GM10266 (cell line): Measurements from ENCODE around the gene CCL4L2.
A peak's percentile ranks its signal among the peaks of the same experiment; 100 is the strongest.
"Not testable (repeated sequence)": the region's sequence is repeated elsewhere in the genome, so short reads cannot be mapped to it uniquely, and the experiment has no call there.

Source experiments
- DNase-seq: peaks from one replicate; pipeline ENCODE4 v3.0.0; 2012; ENCODE audit errors: extremely low spot score
- TF ChIP-seq, protein P1 (sequence below): IDR thresholded peaks from 2 replicates; pipeline ENCODE4 v1.5.1; 2012; ENCODE audit warnings: mild to moderate bottlenecking, low read depth; ENCODE audit not compliant: control insufficient read depth, insufficient read depth; ENCODE audit errors: missing control alignments

The CCL4L2 gene

DNA sequence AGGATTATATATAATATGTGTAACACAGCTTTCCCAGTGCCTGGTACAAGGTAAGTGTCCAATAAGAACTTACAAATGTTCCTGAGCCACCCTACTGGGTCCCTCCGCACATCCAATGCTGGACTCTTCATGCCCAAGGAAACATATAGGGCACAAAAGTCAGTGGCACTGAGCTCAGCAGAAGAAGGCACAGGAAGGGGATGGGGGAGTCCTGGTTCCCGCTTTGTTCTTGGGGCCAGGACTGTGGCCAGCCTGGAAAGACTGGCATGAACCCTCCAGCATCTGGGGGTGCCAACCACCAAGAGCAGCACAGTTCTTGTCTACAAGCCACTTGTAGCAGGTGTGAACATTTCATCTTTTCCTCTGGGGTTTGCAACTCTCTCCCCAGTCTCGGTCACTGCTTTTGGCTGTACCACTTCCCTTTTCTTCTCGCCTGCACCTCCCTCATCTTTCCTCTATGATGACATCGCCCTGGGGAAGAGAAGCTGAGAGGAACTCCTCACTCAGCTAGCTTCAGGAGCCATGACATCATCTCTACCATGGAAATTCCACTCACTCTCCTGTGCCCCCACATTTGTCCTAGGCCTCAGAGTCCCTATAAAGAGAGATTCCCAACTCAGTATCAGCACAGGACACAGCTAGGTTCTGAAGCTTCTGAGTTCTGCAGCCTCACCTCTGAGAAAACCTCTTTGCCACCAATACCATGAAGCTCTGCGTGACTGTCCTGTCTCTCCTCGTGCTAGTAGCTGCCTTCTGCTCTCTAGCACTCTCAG, at the start of gene CCL4L2:
TSS of gene CCL4L2 (plus strand) at position 625 of the 773 bp plus-strand sequence.
- DNase-seq, result not testable (repeated sequence)

DNA sequence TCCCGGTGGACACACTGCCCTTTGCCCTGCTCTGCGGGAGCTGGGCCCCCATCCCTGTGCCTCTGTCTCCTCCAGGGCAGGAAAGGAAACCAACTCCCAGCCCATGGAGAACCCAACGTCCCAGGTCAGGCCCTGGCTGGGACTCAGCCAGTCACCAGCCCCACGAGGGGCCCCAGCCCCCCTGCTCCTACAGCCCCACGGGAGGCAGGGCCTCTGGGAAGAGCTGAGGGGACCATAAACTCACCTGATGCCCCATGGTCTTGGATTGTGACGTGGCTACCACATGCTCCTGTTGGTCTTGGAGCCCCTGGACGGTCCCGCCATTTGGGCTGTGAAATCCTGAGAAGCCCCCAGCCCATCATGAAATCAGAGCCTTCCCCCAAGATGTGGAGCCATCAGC, 42.0 kb upstream of the CCL4L2 start:
- not testable (repeated sequence) for DNase-seq

DNA sequence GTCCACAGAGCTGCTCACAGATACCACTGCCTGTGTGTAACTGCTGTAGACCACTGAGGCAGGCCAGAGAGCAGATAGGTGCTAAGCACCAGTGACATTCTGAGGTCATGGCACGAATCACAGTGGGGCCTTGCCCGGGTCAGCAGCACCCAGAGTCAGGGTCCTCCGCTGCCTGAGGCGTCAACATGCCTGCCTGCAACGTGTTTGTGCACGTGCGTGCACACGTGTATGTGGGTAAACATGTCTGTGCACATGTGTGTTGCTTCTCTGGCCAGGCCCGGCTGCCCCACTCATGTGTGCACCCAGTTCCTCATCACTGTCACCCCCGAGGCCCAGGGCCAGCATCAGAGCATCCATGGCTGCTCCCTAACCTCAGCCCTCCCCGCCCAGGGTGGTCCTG, 34.3 kb upstream of the CCL4L2 start, which contains the start of gene TBC1D3B:
TSS of gene TBC1D3B (minus strand) at position 101 of the 400 bp plus-strand sequence. CDS start 1,586 bp downstream, outside the sequence.
- not testable (repeated sequence) for DNase-seq

DNA sequence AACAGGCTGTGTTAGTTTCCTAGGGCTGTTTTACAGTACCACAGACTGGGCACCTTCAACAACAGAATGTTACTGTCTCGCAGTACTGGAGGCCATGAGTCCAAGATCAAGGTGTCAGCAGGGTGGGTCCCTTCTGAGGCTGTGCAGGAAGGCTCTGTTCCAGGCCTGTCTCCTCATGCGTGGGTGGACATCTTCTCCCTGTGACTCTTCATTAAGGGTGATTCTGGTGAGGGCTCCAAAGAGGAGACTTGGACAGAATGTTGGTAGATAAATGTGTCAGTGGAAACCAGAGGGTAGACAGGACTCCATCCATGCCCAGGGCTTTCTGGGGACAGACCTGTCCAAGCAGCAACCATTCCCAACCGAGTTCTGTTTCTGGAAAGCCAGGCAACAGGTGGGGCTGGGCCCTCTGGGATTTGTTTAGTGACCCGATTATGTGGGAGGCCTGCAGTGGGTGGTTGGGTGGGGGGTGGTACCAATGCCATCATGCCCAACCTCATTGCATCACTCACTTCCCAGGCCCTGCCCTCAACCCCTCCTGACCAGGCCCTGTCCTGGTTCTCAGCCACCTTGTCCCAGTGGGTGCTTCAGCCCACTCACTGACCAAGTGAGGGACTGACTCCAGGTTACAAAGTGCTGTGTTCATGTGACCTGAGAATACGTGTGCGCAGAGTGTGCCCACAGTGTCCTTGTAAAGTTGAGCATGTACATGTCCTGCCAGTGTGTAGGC, 29.3 kb upstream of the CCL4L2 start:
- not testable (repeated sequence) for DNase-seq

DNA sequence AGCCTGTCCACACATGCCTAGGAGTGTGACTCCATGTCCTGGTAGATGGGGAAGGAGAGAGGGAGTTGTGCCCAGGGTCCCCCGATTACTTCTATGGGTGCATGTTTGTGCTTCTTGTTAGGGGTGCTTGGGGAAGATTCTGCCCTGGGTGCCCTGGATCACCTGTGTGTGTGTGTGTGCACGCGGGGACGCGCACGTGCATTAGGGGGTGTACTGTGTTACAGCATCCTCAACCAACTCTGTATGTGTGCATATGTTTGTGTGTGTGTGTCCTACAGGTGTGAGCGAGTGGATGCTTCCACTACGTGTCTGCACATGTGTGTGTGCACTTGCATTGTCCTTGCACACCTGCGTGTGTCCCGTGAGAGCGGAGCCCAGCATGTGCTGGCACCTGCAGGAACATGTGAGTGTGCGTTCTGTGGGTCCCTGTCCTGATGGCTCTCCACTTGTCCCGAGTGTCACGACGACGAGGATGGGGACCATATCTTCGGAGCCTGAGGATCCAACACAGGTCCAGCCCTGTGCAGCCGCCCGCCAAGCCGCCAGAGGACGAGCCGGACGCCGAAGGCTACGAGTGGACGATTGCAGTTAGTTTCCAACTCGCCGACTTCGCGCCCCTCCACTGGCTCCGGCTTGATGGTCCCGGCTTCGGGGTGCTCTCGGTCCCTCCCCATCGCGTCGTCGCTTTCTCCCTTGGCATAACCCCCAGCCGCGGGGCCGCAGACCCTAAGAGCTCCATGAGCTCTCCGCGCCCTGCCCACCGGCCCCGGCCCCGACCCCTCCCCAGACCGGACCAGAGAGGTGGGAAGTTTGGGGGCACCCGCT, 28.5 kb upstream of the CCL4L2 start:
- TF ChIP-seq, protein P1, sequence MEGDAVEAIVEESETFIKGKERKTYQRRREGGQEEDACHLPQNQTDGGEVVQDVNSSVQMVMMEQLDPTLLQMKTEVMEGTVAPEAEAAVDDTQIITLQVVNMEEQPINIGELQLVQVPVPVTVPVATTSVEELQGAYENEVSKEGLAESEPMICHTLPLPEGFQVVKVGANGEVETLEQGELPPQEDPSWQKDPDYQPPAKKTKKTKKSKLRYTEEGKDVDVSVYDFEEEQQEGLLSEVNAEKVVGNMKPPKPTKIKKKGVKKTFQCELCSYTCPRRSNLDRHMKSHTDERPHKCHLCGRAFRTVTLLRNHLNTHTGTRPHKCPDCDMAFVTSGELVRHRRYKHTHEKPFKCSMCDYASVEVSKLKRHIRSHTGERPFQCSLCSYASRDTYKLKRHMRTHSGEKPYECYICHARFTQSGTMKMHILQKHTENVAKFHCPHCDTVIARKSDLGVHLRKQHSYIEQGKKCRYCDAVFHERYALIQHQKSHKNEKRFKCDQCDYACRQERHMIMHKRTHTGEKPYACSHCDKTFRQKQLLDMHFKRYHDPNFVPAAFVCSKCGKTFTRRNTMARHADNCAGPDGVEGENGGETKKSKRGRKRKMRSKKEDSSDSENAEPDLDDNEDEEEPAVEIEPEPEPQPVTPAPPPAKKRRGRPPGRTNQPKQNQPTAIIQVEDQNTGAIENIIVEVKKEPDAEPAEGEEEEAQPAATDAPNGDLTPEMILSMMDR, result no peak

DNA sequence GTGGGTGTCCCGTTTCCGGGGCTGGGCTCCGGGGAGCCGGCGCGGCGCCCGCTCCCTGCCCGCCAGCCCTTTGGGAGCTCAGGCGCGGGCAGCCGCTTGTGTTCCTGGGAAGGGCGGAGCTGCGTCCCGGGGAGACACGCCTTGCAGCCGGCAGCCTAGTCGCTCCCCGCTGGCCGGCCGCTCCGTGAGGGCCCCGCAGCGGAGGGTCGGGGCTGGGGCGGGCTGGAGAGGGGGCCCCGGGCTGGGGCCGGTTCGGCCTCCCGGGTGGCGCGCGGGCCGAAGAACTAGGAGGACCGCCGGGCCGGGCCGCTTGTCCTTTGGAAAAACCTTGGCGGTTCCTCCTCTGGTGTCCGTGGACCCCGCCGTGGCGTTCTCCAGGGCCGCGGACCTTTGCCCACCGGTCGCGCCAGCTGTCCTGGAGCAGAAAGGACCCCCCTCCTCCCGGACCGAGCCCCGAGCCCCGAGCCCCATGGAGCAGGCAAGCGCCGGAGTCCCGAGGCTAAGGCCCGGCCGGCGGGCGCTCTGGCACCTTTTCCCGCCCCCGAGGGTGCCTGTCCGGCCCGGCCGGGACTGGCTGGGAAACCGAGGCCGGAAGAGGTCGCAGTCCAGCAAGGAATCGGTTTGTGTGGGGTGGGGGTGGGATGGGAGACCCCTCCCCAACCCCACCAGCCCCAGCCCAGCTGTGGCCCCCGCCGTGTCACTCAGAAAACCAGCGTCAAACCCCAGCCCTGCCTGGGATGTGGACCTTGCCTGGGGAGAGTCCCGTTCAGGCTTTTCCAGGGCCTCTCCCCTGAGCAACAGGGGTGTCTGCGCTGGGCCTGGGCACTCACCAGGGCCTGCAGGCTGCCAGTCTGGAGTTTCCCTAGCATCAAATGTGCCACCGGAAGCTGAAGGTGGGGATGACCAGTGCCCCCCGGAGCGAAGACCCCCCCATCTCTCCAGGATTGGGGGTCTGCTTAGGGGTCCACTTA, 27.6 kb upstream of the CCL4L2 start:
- DNase-seq, result peak; percentile 65
- TF ChIP-seq, protein P1, result peak; percentile 13

More for the DNA sequence above, 28.5 kb upstream of the CCL4L2 start:
- no peak for DNase-seq

DNA sequence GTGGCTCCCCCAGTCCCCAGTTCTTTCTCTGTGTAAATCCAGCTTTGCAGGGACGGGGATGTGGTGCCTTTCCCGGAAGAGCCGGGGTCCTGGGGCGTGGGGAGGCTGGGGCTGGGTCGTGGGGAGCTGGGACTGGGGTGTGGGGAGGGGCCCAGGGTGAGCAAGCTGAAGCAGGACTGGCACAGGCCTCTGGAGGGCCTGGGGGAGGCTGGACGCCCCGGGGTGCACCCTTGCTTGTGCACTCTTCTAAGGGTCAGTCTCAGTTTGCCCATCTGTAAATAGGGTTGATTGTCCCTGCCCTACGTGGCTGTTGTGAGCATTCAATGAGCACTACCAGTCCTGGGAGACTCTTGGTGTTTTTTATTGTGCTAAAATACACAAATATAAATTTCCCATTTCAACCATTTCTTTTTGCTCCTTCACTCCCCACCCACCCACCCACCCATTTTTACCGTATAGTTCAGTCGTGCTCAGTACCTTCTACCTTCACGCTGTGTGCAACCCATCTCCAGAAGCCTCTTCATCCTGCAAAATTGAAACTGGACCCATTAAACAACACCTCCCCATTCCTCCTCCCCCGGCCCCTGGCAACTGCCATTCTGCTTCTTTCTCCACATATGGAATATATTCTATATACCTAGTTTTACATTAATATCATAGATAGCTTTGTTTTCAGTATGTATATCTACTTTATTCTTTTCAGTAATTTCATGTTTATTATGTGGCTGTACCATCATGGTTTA, 26.7 kb upstream of the CCL4L2 start:
- TF ChIP-seq, protein P1, result no peak
- no peak for DNase-seq

DNA sequence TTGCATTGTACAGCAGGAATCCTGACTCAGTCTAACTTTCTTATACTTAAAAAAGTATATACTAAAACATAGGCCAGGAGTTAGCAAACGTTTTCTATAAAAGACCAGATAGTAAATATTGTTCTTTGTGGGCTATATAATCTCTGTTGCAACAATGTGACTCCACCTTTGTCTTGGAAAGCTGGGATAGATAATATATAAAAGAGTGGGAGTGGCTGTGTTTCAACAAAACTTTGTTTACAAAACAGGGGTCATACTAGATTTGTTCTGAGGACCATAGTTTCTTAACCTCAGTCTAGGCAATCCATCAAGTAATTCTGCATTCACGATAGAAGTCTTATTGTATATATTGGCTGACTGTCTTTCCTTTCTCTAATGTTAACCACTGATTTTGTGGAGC, 25.4 kb upstream of the CCL4L2 start:
- DNase-seq, result no peak
- TF ChIP-seq, protein P1, result no peak

DNA sequence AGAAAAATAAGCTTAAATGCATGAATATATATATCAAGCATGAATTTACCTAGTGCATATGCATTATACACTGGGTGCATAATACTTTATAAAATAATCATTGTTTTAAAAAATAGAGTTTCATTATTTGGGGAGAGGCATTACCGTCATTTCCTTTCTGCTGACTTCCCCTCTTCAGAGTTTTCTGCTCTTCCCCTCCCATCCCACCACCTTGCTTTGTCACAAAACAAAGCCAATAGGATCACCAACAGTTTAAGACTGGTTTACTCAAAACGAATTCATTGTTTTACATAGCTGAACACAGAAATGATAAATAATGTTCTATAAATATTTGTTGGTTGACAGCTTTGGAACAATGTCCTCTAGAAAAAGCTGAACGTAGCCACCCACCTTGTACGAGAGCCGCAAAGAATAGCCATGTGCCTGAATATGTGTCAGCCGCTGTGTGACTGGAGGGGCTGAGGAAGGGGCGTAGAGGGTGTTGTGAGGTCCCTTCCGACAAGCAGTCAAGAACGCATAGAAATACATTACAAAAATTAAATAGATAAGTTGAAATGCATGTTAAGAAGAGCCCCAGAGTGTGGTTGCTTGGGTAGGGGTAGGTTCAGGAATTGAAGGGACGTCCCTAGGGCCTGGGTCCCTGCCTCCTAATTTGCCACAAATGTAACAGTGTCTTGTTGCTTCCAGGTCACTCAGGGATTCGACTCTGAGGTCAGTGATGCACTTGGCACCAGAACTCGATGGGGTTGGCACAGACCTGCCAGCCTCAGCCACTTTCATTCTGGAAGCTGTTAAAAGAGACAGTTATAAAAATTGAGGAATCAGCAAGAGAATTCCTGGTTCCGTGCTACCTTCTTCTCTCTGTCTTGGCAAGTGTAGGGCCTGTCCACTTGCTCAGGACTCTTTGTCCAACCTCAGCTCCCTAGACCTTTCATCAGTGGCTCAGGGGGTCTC, 23.8 kb upstream of the CCL4L2 start:
- DNase-seq, result not testable (repeated sequence)

DNA sequence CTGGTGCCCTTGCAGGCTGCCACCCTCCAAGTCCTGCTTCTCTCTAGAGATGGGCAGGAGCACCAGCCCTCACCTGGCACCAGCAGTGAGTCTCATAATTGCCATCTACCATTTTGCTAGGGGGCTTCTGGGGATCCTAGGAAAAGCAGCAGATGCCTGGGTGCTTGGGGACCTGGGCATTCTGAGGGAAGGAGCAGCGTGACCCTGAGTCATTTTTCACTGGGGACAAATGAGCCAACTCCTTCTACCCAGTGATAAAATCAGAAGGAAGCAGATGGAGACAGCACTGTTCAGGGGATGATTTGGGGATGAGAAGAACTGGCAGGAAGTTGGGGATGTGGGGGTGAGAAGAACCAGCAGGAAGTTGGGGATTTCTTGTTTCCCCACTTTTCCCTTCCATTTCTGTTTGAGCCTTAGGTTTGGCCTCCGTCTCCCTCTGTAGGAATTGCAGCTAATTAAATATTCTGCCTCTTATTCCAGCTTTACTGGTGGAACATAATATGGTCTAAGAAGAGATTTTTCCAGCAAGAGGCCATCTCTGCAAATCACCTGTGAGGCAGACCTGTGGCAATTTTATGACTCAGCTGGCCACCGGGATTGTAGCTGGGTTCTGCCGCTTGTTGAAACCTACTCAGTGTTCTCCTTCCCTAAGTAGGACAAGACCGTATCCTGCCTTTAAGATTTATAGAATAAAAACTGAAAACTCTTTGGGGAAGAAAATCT, 22.8 kb upstream of the CCL4L2 start:
- not testable (repeated sequence) for DNase-seq
